ENCODE data around the gene WDR7. TPM values are rescaled to one million over a fixed set of nuclear protein-coding genes. Genes with fewer than 3 reads are reported as not detected.

The WDR7 gene
- total RNA-seq, 2 experiments from 2014 or later: 28.8 to 30.5 TPM

- Mint-ChIP-seq H3K27ac (no peak overlapping the region), H3K36me3 (ENCODE audit: low read depth) (no peaks in the 10 kb centered on the region), H3K27me3 (no peaks in the 10 kb centered on the region), H3K4me3 (no peak overlapping the region), H3K9me3 (peaks cover 3% of the 10 kb centered on the region), H3K4me1 (ENCODE audit: low read depth) (no peaks in the 10 kb centered on the region)
- no peaks in the 10 kb centered on the region for H3K4me1 ChIP-seq (ENCODE audit: insufficient read depth, low read length)
- intact Hi-C loops (cut with DNase I, micrococcal nuclease): no loop called here
- ATAC-seq (ENCODE audit: poor library complexity): no peak
- no peak overlapping the region for H3K4me3 ChIP-seq (ENCODE audit: low read length)
- no peak for TF ChIP-seq CTCF (IDR thresholded peaks at IDR 0.05)
- CTCF ChIA-PET: no interaction called here
- DNase-seq: no peak
- no peak overlapping the region for H3K27ac ChIP-seq (ENCODE audit: low read depth in 1 of 2, low read length in 2 of 2)
- POLR2A ChIA-PET: no interaction called here
- no peaks in the 10 kb centered on the region for H3K36me3 ChIP-seq (ENCODE audit: insufficient read depth, low read length)
- H3K27me3 ChIP-seq (ENCODE audit: control insufficient read depth in 1 of 2, insufficient read depth in 2 of 2, low read length in 2 of 2): no peaks in the 10 kb centered on the region
- peaks cover 0 to 13% of the 10 kb centered on the region in 2 experiments for H3K9me3 ChIP-seq (ENCODE audit: control insufficient read depth in 1 of 2, insufficient read depth in 1 of 2, low read length in 2 of 2)
Measured at GRCh38 chr18:57052173-57052572, 401.0 kb downstream of the WDR7 start.

DNA sequence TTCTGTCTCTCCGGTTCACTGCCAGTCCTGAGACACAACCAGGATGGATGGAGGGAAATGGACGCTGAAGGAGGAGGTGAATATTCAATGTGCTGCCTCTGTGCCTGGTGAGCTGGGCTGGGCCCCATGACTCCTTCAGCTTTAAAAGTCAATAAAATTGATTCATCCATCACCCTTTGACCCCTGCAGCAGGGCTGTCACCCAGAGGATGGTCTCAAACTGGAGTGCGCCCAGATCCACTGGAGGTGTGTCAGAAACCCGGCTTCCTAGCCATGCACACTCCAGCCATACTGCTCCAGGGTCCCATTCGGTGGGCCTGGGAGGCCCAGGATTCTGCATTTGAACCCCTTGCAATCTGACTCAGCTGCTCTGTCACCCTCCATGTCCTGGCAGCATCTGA is 401.6 kb downstream of the WDR7 start:
- H3K27ac Mint-ChIP-seq: no peak overlapping the region
- H3K4me1 Mint-ChIP-seq (ENCODE audit: low read depth): no peaks in the 10 kb centered on the region
- ChIA-PET CTCF (no interaction called here), POLR2A (no interaction called here)
- H3K4me3 Mint-ChIP-seq: no peak overlapping the region
- Histone ChIP-seq H3K4me1 (ENCODE audit: insufficient read depth, low read length) (no peaks in the 10 kb centered on the region), H3K4me3 (ENCODE audit: low read length) (no peak overlapping the region), H3K27me3 (ENCODE audit: control insufficient read depth in 1 of 2, insufficient read depth in 2 of 2, low read length in 2 of 2) (peaks cover 0 to 3% of the 10 kb centered on the region in 2 experiments), H3K36me3 (ENCODE audit: insufficient read depth, low read length) (no peaks in the 10 kb centered on the region), H3K9me3 (ENCODE audit: control insufficient read depth in 1 of 2, insufficient read depth in 1 of 2, low read length in 2 of 2) (peaks cover 0 to 13% of the 10 kb centered on the region in 2 experiments), H3K27ac (ENCODE audit: low read depth in 1 of 2, low read length in 2 of 2) (no peak overlapping the region)
- TF ChIP-seq CTCF (IDR thresholded peaks at IDR 0.05): no peak
- ATAC-seq (ENCODE audit: poor library complexity): no peak
- intact Hi-C loops (cut with DNase I, micrococcal nuclease): no loop called here
- H3K9me3 Mint-ChIP-seq: peaks cover 3% of the 10 kb centered on the region
- H3K27me3 Mint-ChIP-seq: peaks cover 4% of the 10 kb centered on the region
- no peaks in the 10 kb centered on the region for H3K36me3 Mint-ChIP-seq (ENCODE audit: low read depth)
- DNase-seq: no peak

DNA sequence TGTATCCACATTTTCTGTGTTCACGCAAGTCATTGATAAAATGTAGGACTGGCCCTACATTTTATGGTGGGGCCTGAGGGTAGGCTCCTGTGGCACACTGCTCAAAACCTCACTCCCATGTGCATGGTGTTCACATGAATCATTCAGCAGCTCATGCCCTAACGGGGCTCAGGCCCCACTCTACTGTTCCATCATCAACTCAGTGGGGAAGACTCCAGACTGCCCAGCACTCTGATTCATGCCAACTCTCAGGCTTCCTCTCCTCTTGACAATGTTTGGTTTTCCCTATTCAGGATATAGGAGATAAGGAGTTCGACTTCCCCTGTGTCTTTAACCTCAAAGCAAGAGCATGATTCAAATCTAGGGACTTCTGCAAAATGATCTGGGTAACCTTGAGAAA is 403.7 kb downstream of the WDR7 start:
- Histone ChIP-seq H3K27ac (ENCODE audit: low read depth in 1 of 2, low read length in 2 of 2) (no peak overlapping the region), H3K4me1 (ENCODE audit: insufficient read depth, low read length) (no peaks in the 10 kb centered on the region), H3K36me3 (ENCODE audit: insufficient read depth, low read length) (no peaks in the 10 kb centered on the region), H3K9me3 (ENCODE audit: control insufficient read depth in 1 of 2, insufficient read depth in 1 of 2, low read length in 2 of 2) (peaks cover 0 to 13% of the 10 kb centered on the region in 2 experiments), H3K4me3 (ENCODE audit: low read length) (no peak overlapping the region), H3K27me3 (ENCODE audit: control insufficient read depth in 1 of 2, insufficient read depth in 2 of 2, low read length in 2 of 2) (peaks cover 0 to 7% of the 10 kb centered on the region in 2 experiments)
- no peak for ATAC-seq (ENCODE audit: poor library complexity)
- TF ChIP-seq CTCF (IDR thresholded peaks at IDR 0.05): no peak
- DNase-seq: no peak
- ChIA-PET CTCF (no interaction called here), POLR2A (no interaction called here)
- H3K4me3 Mint-ChIP-seq: no peak overlapping the region
- H3K27me3 Mint-ChIP-seq: peaks cover 12% of the 10 kb centered on the region
- intact Hi-C loops (cut with DNase I, micrococcal nuclease): no loop called here
- H3K36me3 Mint-ChIP-seq (ENCODE audit: low read depth): no peaks in the 10 kb centered on the region
- H3K9me3 Mint-ChIP-seq: peaks cover 3% of the 10 kb centered on the region
- no peaks in the 10 kb centered on the region for H3K4me1 Mint-ChIP-seq (ENCODE audit: low read depth)
- no peak overlapping the region for H3K27ac Mint-ChIP-seq
